Measurements from ENCODE around the gene HPSE. TPM values are rescaled to one million over a fixed set of nuclear protein-coding genes. Genes with fewer than 3 reads are reported as not detected.

The HPSE gene
- total and polyA plus RNA-seq, 9 of the 15 experiments (the other 6 are each of a cell fraction or from before 2014, with no cell fraction given): 0.01 to 0.42 (median 0.14) TPM; not detected in 1

GRCh38 chr4:83358410-83358809 lies 23.8 kb upstream of the HPSE start (continued):
- no peak for TF ChIP-seq PRDM10 (IDR thresholded peaks at IDR 0.05; ENCODE audit: partially characterized antibody)
- TF ChIP-seq ZNF511 (CRISPR knock-in tag; IDR thresholded peaks at IDR 0.05): no peak
- no peak for TF ChIP-seq CTBP1 (IDR thresholded peaks at IDR 0.05; ENCODE audit: borderline replicate concordance)
- no peak for TF ChIP-seq SREBF1 (IDR thresholded peaks at IDR 0.05; ENCODE audit: borderline replicate concordance, low read depth, low read length)
- TF ChIP-seq ATF2 (CRISPR knock-in tag; IDR thresholded peaks at IDR 0.05): no peak
- no peak for TF ChIP-seq MITF (IDR thresholded peaks at IDR 0.05)
- no peak for TF ChIP-seq E2F1 (CRISPR knock-in tag; IDR thresholded peaks at IDR 0.05)
- TF ChIP-seq ZNF124 (CRISPR knock-in tag; IDR thresholded peaks at IDR 0.05): no peak
- no peak for TF ChIP-seq ZNF583 (CRISPR knock-in tag; IDR thresholded peaks at IDR 0.05)
- peak; percentile 22; the same call in 1 of the 2 replicates for TF ChIP-seq ZNF316 (IDR thresholded peaks at IDR 0.05)
- peak; percentile 55; the same call in 1 of the 2 replicates for TF ChIP-seq TEAD2 (tag; IDR thresholded peaks at IDR 0.05)
- TF ChIP-seq NR3C1 (CRISPR knock-in tag; IDR thresholded peaks at IDR 0.05): no peak
- TF ChIP-seq NFE2 (IDR thresholded peaks at IDR 0.05; ENCODE audit: low read depth): peak; percentile 37; the same call in 1 of the 2 replicates
- TF ChIP-seq JUN (IDR thresholded peaks at IDR 0.05; ENCODE audit: borderline replicate concordance, low read depth, low read length): 0 out of 2 replicates have a peak, but pooled peaks have one; percentile 38
- TF ChIP-seq JUN (CRISPR knock-in tag; IDR thresholded peaks at IDR 0.05; ENCODE audit: borderline replicate concordance): no peak
- no peak for TF ChIP-seq ZNF41 (CRISPR knock-in tag; conservative IDR thresholded peaks at IDR 0.05)
- no peak for TF ChIP-seq THRA (IDR thresholded peaks at IDR 0.05)
- no peak for TF ChIP-seq KLF6 (CRISPR knock-in tag; IDR thresholded peaks at IDR 0.05; ENCODE audit: borderline replicate concordance)

All from K562 (cell line).